HG03378 (cell line): ENCODE results near the gene IL22RA2.

Source experiments
- ATAC-seq: cut with Tn5 transposase; IDR thresholded peaks from one replicate; pipeline ENCODE4 v1.9.1; 2021; ENCODE audit warnings: mild to moderate bottlenecking, moderate library complexity; ENCODE audit not compliant: unreplicated experiment

Gene IL22RA2

DNA sequence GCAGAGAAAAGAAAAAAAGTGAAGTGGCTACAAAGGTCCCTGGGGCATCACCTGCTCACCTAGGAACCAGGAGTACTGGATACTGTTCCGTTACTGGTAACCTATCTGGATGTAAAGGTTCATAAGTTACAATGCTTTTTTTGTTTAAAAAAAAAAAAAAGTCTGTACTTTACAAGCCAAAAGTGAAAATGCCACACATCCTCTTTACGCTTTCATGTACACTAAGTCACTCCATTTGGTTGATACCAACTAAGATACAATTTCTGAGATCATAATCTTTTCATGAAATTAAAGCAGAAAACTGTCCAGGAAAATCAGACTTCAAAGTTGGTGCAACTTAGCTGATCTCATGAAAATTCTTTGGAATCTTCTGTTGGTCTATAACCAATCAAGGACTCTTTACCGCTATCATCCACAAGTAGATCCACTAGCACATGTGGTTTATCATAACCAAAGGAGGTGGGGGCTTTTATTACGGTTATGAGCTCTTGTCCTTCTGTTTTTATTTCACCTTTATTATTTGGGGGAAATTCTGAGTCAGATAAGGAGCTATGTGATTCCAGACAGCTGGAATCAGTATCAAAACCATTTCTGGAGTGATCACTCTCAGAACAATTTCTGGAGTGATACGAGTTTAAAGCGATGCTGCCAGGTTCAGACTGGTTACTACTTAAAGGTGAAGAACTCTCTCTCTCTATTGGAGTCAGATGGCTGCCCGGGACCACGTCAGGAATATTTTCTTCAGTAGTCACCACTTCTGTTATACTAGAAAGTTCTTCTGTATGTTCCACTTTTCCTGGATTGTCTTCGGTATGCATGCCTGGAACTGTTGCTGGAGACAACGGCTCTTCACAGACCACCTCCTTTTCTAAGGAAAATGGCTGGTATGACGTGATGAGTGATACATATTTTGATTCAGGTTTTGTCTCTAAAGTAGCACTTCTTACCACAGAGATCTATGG lies 24.5 kb upstream of the IL22RA2 start:
- no peak for ATAC-seq

DNA sequence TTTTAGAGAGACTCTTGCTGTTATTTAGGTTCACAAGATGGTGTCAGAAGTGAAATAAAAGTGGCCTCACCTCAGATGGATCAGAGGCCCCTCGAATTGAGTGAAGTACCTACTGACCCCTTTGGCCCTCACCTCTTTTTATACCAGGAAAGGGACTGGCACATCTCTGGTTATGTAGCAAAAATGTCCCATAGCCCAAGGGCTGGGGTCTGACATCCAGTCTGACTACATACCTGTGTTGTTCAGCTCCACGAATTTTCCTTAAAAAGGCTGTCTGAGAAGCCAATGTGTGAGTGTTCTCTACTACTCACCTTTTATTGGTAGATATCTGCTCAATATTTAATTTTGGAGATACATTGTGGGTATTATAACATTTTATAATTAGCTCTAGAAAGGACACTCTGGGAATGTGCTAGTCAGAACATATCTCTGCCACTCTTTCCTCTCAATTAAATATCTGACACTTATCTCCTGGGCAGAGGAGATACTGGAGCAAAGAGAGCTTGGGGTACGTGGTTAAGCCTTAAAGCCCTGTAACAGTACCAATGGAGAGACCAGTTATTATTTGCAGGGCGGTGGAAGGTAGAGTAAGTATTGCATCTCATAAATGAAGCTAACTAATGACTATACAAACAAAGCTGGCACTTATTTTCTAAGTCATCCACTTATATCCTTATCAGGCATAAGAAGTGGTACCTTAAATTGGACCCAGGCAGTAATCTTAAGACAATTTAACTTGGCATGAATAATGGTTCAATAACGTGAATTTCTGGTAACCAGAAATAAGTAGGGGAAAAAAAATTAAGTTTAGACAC lies 20.0 kb upstream of the IL22RA2 start:
- no peak for ATAC-seq

DNA sequence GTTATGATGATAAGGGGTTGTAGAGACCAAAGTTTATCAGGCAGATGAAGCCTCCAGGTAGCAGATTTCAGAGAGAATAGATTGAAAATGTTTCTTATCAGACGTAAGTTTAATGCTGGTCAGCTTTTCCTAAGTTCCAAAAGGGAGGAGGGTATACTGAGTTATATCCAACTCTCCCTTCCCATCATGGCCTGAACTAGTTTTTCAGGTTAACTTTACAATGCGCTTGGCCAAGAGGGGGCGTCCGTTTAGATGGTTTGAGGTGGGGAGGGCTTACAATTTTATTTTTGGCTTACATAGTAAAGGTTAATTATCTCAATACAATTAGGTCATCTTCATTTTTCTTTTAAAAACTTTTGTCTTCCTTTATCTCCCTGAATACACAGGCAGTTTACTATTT lies 19.4 kb upstream of the IL22RA2 start:
- no peak for ATAC-seq

GRCh38 chr6:137191670-137192069 lies 18.2 kb upstream of the IL22RA2 start:
- ATAC-seq: no peak

- no peak for ATAC-seq
Measured at GRCh38 chr6:137191236-137191635, 17.8 kb upstream of the IL22RA2 start.

GRCh38 chr6:137190583-137191094 lies 17.2 kb upstream of the IL22RA2 start:
- ATAC-seq: no peak

- ATAC-seq: no peak
Measured at GRCh38 chr6:137188855-137189254, 15.4 kb upstream of the IL22RA2 start.

DNA sequence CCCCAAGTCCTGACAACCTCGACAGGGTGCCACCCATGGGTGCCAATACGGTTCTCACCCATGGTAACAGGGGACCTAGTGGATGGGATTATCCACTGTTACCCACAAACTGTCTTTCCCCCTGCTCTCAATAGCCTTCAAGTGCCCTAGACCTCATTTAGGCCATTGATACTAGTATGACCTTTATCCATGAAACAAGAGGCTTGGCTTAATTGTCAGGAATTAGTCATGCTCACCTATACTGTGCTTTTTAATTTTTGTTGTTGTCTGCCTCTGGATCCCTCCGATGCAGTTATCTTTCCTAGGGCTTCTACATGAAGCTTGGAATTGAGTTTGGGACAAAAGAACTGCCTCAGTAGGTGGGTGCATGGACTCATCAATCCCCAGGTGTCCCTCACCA lies 11.8 kb upstream of the IL22RA2 start:
- ATAC-seq: no peak

DNA sequence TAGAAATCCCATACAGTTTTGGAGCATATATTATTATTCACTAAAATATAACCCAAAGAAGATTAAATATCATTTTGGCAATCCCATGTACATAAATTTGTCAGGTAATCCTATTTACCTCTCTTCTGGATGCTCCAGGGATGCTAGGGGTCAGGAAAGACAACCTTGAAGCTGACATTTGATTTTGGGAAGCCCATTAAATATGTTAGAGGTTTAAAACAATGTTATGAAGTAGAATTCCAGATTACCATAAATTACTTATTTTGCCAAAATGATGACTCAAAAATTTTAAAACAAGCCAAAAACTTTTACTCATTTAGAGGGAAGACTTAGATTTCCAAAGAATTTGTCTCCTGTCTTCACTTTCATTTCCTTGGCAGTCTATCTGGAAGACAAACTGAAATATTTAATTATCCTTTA lies 9.2 kb upstream of the IL22RA2 start:
- ATAC-seq: no peak

GRCh38 chr6:137181891-137182653 lies 8.6 kb upstream of the IL22RA2 start:
- ATAC-seq: no peak

DNA sequence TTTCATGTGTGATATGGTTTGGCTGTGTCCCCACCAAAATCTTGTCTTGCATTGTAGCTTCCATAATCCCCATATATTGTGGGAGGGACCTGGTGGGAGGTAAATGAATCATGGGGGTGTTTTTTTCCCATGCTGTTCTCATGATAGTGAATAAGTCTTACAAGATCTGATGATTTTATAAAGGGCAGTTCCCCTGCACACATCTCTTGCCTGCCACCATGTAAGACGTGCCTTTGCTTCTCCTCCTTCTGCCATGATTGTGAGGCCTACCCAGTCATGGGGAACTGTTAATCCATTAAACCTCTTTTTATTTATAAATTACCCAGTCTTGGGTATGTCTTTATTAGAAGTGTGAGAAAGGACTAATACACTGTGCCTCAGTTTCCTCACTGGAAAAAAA lies 4.2 kb upstream of the IL22RA2 start:
- no peak for ATAC-seq

DNA sequence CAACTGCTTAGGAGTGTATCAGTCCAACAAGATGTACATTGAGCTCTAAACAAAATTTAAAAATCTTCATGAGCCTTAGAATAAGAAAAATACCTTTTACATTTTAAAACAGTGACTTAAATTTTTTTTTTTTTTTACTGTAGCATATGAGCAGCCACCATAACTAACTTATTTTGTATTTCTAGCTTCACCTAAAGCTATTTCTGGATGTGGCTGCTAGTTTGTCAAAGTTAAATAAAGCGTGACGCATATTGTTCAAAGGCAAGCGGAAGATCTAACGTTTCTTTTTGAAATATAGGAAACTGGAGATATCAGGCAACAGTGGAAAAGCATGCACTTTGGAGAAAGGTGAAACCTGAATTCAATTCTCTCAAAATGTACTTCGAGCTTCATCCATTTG lies 3.3 kb upstream of the IL22RA2 start:
- no peak for ATAC-seq

DNA sequence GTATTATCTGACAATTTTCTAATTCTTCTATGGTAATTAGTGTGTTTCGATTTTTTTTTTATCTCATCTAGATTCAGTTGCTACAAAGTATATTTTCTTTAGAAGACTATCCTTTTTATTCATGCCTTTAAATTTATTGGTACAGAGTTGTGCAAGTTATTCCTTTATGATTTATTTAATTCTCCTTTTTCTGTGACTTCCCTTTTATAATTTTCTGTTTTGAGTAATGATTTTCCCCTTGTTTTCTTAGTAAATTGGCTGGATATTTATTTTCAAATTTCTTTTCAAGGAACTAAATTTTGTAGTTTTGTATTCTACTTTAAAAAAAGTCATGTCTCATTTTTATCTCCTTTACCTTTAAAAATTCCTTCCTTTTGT lies 2.4 kb upstream of the IL22RA2 start:
- ATAC-seq: no peak

DNA sequence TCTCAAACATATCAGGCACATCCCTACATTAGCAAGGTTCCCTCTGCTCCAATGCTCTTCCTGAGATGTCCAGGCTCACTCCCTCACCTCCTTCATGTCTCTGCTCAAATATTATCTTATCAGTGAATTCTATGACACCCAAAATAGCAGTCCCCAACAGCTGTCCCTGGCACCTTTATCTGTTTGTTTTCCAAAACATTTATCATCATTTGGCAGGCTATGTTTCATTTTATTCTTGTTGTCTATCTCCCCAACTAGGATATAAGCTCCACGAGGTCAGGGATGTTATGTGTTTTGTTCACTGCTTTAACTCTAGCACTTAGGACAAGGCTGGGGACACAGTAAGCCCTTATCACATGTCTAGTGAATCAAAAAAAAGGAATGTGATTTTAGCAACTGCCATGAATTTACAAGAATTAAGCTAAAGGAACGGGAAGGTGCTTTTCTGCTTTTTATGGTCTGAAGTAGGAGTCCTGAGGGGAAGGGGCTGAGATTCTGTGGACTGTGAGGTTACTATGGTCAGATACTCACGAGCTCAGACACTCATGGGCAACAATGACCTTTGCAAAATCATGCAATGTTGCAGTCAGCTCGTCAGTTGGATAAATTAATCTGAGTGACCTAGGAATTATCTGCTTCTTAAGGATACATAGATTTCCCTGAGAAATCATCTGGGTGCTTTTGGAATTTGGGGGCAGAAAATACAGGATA lies 1.9 kb upstream of the IL22RA2 start:
- ATAC-seq: no peak

GRCh38 chr6:137172734-137173431 lies 561 bp downstream of the IL22RA2 start:
- no peak for ATAC-seq

- no peak for ATAC-seq
Measured at GRCh38 chr6:137171824-137172733, 1.4 kb downstream of the IL22RA2 start.

- ATAC-seq: no peak
Measured at GRCh38 chr6:137171053-137171374, 2.4 kb downstream of the IL22RA2 start.

DNA sequence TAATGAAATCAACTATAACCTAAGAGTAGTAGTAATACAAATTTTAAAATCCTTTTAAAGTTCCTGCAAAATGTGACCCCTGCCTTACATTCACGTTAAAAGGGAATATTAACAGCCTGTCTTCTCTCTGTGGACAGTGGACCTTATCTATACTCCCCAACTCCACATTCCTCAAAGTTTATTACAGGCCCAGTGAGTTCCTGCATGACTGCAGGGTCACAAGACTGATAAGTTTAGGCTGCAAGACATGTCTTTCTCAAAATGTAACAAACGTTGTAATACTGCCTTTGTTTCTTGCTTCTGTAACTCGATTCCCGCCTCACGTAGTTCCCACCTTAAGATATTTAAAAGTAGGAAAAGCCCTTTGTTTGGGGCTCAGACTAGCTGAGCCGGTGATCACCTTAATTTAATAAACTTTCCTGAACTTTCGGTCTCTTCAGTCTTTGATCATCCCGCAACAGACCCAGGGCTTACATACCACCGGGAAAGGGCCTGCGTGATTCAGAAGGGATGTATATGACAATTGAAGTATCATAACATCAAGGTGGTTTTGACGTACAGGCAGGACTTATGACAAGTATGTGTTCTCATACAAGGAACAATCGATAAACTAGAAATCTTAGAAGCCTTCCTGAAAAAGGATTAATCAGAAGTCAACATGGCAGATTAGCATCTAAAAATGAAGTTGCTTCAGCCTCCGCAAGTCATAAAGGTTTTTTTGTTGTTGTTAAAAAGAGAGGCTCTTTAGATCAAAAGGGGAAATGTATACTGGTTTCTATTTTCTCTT lies 3.0 kb downstream of the IL22RA2 start:
- ATAC-seq: no peak
